SK-N-MC (cell line): ENCODE measurements around the gene OR1K1.

ENCODE experiments used
- EZH2 ChIP-seq: fragments of 200-600 bp; sonication (generic); IDR thresholded peaks from one replicate; pipeline ENCODE4 v1.6.1; 2017; ENCODE audit warnings: antibody characterized with exemption
- POLR2AphosphoS5 ChIP-seq: IDR thresholded peaks from 2 replicates; pipeline ENCODE4 v1.6.1; 2012; ENCODE audit warnings: mild to moderate bottlenecking, low read depth, low read length, borderline replicate concordance

DNA sequence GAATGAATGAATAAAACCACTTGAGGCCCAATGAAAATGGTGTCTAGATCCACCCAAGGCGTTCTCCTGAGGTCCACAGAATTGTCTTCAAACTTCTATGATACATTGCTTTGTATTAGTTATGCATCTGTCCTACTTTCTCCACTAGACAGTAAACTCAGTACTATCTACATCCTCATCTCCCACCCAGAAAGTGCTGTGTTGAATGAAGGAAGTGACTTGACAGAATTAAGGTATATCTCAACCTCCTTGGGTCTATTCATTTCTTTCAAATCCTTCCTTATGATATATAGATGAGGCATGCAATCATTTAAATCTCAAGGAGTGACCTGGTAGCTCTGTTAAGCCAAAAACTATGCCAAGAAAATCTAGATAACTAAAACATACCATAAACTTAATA, 44.2 kb downstream of the OR1K1 start:
- TF ChIP-seq POLR2AphosphoS5 = no peak
- TF ChIP-seq EZH2 = no peak
